Ascending aorta (tissue), 2 donors: ENCODE measurements around the gene TRIO. TPM values are rescaled to one million over a fixed set of nuclear protein-coding genes. Genes with fewer than 3 reads are reported as not detected.
A peak's percentile ranks its signal among the peaks of the same experiment; 100 is the strongest.

ENCODE experiments used
- DNase-seq, 2 donors: peaks; one replicate each; pipeline ENCODE4 v3.0.0-alpha.2; 2019; ENCODE audit warnings: low spot score in 2 of 2
- H3K27ac ChIP-seq, 2 donors: fragments of 200-600 bp; sonication (generic); one replicate each; pipeline ENCODE4 v1.5.1; 2016 to 2017; ENCODE audit warnings: mild to moderate bottlenecking in 1 of 2
- H3K27me3 ChIP-seq: fragments of 200-600 bp; sonication (generic); one replicate; pipeline ENCODE4 v1.5.1; 2017
- H3K36me3 ChIP-seq, 2 donors: fragments of 200-600 bp; sonication (generic); one replicate each; pipeline ENCODE4 v1.5.1; 2016
- H3K4me1 ChIP-seq, 2 donors: fragments of 200-600 bp; sonication (generic); one replicate each; pipeline ENCODE4 v1.5.1; 2016 to 2017; ENCODE audit warnings: mild to moderate bottlenecking in 1 of 2
- H3K4me3 ChIP-seq, 2 donors: fragments of 200-600 bp; sonication (generic); one replicate each; pipeline ENCODE4 v1.5.1; 2016 to 2017; ENCODE audit warnings: mild to moderate bottlenecking in 1 of 2
- H3K9me3 ChIP-seq, 2 donors: fragments of 200-600 bp; sonication (generic); one replicate each; pipeline ENCODE4 v1.5.1; 2016
- CTCF ChIP-seq, 3 experiments: fragments of 200-600 bp in 2 of 3; fragments of 450-650 bp in 1 of 3; sonication (generic) in 2 of 3; IDR thresholded peaks; one replicate each; pipeline ENCODE4 v1.5.1; 2016 to 2019; ENCODE audit warnings: antibody characterized with exemption in 3 of 3, mild to moderate bottlenecking in 1 of 3, moderate library complexity in 1 of 3
- intact Hi-C: fragments of 100-400 bp; cut with DNase I; formaldehyde crosslinking; loops from one replicate; pipeline ENCODE4 v1.15.1; 2023
- total RNA-seq: library from RNA; depleted of rRNA; stranded (reverse); fragments of >200 nt; gene quantifications from one replicate; pipeline ENCODE4 v1.1.0, GENCODE V29; 2016

Gene TRIO
- total RNA-seq, 1 donor from 2014 or later = 262 TPM

GRCh38 chr5:14351845-14352712 lies 208.9 kb downstream of the TRIO start:
- H3K4me1 ChIP-seq = peaks cover 0 to 7% of the 10 kb centered on the region in 2 donors
- intact Hi-C loops = loop anchor here (5.0 kb wide), 2 partner anchors 295 to 365 kb away; no protein-coding TSS in a partner anchor
- DNase-seq = peak in 1 of 2 donors; percentile 72

GRCh38 chr5:14353726-14354474 lies 210.8 kb downstream of the TRIO start:
- no peak for DNase-seq
- peaks cover 12 to 19% of the 10 kb centered on the region in 2 donors for H3K36me3 ChIP-seq
- no peaks in the 10 kb centered on the region for H3K4me1 ChIP-seq
- intact Hi-C loops = loop anchor here (5.0 kb wide), 2 partner anchors 293 to 367 kb away; no protein-coding TSS in a partner anchor
- no peak for TF ChIP-seq CTCF (IDR thresholded peaks at IDR 0.05)
- no peaks in the 10 kb centered on the region for H3K9me3 ChIP-seq
- peak overlapping the region in 1 of 2 donors; percentile 1 for H3K27ac ChIP-seq
- H3K27me3 ChIP-seq = no peaks in the 10 kb centered on the region
- no peak overlapping the region for H3K4me3 ChIP-seq

More at GRCh38 chr5:14351845-14352712, 208.9 kb downstream of the TRIO start:
- Histone ChIP-seq H3K27me3 (no peaks in the 10 kb centered on the region), H3K9me3 (no peaks in the 10 kb centered on the region), H3K4me3 (no peak overlapping the region), H3K27ac (no peak overlapping the region), H3K36me3 (peaks cover 4% of the 10 kb centered on the region in 2 donors)
- TF ChIP-seq CTCF (IDR thresholded peaks at IDR 0.05) = peak; percentile 73 to 98 (median 93)

- DNase-seq = no peak
- Histone ChIP-seq H3K36me3 (peaks cover 24 to 33% of the 10 kb centered on the region in 2 donors), H3K4me1 (no peaks in the 10 kb centered on the region), H3K9me3 (no peaks in the 10 kb centered on the region), H3K27me3 (no peaks in the 10 kb centered on the region), H3K4me3 (no peak overlapping the region), H3K27ac (no peak overlapping the region)
- intact Hi-C loops = no loop called here
- no peak for TF ChIP-seq CTCF (IDR thresholded peaks at IDR 0.05)
Measured at GRCh38 chr5:14355391-14355790, 212.2 kb downstream of the TRIO start.

- Histone ChIP-seq H3K4me1 (no peaks in the 10 kb centered on the region), H3K27ac (no peak overlapping the region), H3K4me3 (no peak overlapping the region), H3K36me3 (peaks cover 31 to 42% of the 10 kb centered on the region in 2 donors), H3K27me3 (no peaks in the 10 kb centered on the region), H3K9me3 (no peaks in the 10 kb centered on the region)
- no peak for DNase-seq
- TF ChIP-seq CTCF (IDR thresholded peaks at IDR 0.05) = no peak
- intact Hi-C loops = no loop called here
Measured at GRCh38 chr5:14356305-14356704, 213.2 kb downstream of the TRIO start.

- Histone ChIP-seq H3K36me3 (peaks cover 41 to 45% of the 10 kb centered on the region in 2 donors), H3K9me3 (no peaks in the 10 kb centered on the region), H3K27ac (no peak overlapping the region), H3K4me3 (no peak overlapping the region), H3K27me3 (no peaks in the 10 kb centered on the region), H3K4me1 (no peaks in the 10 kb centered on the region)
- intact Hi-C loops = no loop called here
- DNase-seq = no peak
- no peak for TF ChIP-seq CTCF (IDR thresholded peaks at IDR 0.05)
Measured at GRCh38 chr5:14357441-14357840, 214.3 kb downstream of the TRIO start.
